GM18511 (cell line): ENCODE data around the gene ATN1.

Experiments used
- ATAC-seq: cut with Tn5 transposase; IDR thresholded peaks from one replicate; pipeline ENCODE4 v1.9.1; 2021; ENCODE audit warnings: mild to moderate bottlenecking, moderate library complexity; ENCODE audit not compliant: unreplicated experiment

The ATN1 gene

DNA sequence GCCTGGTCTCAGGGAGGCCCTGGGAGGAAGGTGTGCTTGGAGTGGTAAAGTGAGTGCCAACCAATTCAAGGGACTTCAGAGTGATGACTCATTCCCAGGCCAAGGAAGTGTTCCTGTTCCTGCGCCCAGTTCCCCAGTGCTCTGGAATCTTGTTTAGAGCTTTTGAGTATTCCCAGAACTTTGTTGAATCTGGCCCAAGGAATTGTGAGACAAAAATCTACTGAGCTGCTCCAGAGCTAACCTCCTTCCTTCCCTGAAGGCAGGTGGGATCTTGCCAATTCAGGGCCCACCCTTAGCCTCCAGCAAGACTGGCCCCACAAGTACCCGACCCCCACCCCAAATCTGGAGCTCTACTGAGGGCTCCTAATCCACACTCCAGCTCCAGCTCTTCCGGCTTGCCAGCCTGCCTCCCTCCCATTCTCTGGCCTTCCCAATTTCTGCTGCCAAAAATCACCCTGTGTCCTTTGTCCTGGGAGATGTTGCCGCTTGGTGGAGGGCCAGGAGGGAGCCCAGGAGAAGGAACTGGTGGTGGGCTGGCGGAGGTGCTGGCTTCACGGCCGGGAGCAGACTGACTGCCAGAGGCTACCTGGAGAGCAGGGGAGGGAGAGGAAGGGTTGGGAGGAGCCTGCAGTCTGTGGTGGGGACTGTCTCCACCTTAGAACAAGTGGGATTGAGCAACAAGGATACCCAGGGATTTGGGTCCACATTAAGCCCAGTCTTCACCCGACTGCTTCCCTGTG, 2.0 kb upstream of the ATN1 start:
- no peak for ATAC-seq

DNA sequence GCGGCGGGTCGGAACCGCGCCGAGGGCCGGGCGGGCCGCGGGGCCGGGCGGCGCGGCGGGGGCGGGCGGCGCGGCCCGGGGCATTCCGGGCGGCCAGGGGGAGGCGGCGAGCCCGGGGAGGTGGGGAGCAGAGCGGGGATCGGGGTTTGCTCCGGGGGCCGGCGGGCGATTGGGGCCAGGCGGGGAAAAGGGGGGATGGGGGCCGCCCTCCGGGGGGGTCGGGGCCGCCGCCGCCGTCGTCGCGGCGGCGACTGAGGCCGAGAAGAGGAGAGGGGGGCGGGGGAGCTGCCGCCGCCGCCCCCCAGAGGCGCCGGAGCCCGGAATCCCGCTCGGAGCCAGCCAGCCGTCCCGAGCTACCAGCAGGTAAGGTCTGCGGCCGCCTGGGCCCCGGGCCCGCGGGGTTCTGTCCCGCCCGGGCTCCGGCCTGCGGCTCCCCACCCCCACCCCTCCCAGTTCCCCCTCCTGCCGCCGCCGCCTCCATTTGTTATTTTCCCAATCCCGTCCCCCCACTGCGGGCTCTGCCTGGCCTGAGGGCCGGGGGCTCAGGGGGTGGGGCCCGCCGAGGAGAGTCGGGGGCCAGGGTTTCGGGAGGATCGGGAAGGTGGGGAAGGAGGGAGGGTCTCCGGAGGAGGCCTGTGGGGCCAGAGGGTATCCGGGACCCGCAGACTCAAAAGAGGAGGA, 403 bp downstream of the ATN1 start:
- no peak for ATAC-seq

DNA sequence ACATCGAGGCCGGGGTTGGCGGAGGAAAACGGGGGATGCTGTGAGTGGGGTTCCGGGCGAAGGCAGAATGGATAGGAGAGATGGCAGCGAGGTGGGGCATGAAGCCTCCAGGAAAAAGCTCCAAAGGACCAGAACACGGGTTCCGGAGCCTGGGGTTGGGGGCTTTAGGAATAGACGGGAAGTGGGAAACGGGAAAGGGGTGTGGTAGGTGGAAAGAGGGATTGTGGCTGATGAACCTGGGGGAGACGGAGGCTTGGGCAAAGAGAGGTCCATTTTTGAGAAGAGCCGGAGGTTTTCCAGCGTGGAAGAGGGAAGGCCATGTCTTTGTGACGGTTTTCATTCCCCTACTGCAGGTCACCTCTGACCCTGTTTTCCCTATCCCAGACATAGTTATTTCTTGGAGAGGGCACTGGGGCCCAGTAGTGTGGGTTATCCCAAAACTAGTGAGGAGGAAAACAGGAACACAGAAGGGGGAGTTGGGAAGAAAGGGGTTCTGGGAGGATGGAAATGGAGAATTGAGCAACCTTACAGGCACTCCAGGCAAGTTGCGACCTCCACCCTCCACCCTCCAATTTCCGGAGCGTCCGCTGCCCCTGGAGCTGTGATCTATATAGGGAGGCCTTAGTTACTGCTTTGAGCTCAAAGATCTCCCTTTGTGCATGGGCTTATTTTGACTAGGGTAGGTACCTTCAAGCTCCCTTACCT, 1.1 kb downstream of the ATN1 start:
- ATAC-seq, result no peak

DNA sequence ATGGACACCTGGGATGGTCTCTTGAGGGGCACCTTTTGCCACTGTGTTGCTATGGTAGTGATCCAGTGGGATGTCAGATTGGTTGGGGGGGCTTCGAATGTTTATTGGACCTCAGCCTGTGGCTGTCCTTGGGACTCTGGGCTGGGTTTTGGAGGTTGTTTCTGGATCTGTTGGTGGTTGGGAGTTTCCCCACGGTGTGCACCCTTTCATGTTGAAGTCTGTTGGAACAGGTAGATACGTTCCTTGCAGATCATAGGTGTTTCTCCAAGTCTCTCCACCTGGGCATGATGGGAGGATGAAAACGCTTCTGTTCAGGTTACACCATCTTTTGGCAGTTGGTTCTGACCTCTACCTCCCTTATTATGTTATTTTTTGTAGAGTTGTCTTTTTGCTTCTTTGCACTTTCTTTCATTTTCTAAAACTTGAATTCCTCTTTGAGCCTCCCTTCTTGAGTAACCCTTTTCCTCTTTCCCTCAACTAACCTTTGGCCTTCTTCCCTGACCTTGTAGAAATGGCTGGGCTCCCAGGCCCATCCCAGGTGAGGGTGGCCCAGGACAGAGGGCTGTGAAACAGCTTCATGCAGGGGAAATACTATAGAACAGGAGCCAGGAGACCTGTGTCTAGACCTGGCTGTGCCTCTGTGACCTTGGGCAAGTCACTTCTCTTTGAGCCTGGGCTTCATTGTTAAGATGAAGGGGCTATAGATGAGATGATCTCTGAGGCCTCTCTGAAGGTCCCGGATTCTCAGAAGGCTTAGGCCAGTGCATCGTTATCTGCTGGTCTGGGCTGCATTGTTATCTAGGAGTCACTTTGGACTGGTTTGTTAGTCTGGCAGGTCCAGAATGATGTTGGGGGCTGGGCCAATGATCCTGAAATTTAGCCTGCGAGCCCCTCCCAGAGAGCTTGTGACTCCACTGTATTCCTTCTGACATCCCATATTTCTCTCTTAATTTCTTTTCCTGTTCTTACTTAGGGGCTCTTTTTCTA, 2.0 kb downstream of the ATN1 start:
- no peak for ATAC-seq

DNA sequence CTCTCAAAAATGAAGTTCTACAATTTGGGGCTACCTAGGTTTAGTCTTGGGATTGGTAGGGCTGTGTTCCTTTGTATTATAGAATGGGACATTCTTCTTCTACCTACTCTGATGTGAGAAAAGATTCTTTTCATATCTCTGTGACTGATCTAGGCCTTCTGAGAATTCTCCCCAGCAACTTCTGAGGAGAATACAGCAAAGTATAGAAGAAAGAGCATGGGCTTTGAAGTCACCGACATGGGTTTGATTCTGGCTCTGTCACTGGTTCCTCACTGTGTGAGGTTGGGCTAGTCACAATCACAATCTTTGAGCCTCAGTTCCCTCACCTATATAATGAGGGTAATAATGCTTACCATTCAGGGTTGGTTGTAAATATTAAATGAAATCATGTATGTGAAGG, 5.0 kb downstream of the ATN1 start:
- no peak for ATAC-seq

DNA sequence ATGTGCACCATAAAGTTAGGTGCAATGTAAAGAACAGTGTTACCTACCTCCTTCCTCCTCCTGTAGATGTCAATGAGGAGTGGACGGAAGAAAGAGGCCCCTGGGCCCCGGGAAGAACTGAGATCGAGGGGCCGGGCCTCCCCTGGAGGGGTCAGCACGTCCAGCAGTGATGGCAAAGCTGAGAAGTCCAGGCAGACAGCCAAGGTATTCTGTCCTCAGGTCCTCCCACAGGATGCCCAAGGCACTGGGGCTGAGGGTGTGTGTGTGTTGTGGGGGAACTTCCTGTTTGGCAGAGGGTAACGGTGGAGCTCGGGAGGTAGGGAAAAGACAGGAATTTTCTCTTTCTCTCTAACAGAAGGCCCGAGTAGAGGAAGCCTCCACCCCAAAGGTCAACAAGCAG, 6.4 kb downstream of the ATN1 start:
- ATAC-seq, result no peak

DNA sequence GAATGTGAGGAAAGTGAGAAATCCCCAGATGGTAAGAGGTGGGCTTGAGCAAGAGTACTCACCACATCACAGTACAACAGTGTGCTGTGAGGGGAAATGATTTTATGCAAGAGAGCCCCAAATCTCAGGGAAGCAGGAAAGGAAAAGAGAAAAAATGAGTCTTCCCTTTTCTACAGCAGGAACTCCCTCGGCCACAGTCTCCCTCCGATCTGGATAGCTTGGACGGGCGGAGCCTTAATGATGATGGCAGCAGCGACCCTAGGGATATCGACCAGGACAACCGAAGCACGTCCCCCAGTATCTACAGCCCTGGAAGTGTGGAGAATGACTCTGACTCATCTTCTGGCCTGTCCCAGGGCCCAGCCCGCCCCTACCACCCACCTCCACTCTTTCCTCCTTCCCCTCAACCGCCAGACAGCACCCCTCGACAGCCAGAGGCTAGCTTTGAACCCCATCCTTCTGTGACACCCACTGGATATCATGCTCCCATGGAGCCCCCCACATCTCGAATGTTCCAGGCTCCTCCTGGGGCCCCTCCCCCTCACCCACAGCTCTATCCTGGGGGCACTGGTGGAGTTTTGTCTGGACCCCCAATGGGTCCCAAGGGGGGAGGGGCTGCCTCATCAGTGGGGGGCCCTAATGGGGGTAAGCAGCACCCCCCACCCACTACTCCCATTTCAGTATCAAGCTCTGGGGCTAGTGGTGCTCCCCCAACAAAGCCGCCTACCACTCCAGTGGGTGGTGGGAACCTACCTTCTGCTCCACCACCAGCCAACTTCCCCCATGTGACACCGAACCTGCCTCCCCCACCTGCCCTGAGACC, 7.8 kb downstream of the ATN1 start:
- no peak for ATAC-seq

DNA sequence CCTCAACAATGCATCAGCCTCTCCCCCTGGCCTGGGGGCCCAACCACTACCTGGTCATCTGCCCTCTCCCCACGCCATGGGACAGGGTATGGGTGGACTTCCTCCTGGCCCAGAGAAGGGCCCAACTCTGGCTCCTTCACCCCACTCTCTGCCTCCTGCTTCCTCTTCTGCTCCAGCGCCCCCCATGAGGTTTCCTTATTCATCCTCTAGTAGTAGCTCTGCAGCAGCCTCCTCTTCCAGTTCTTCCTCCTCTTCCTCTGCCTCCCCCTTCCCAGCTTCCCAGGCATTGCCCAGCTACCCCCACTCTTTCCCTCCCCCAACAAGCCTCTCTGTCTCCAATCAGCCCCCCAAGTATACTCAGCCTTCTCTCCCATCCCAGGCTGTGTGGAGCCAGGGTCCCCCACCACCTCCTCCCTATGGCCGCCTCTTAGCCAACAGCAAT, 8.5 kb downstream of the ATN1 start:
- no peak for ATAC-seq

DNA sequence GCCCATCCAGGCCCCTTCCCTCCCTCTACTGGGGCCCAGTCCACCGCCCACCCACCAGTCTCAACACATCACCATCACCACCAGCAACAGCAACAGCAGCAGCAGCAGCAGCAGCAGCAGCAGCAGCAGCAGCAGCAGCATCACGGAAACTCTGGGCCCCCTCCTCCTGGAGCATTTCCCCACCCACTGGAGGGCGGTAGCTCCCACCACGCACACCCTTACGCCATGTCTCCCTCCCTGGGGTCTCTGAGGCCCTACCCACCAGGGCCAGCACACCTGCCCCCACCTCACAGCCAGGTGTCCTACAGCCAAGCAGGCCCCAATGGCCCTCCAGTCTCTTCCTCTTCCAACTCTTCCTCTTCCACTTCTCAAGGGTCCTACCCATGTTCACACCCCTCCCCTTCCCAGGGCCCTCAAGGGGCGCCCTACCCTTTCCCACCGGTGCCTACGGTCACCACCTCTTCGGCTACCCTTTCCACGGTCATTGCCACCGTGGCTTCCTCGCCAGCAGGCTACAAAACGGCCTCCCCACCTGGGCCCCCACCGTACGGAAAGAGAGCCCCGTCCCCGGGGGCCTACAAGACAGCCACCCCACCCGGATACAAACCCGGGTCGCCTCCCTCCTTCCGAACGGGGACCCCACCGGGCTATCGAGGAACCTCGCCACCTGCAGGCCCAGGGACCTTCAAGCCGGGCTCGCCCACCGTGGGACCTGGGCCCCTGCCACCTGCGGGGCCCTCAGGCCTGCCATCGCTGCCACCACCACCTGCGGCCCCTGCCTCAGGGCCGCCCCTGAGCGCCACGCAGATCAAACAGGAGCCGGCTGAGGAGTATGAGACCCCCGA, 9.1 kb downstream of the ATN1 start:
- ATAC-seq, result peak; percentile 7

DNA sequence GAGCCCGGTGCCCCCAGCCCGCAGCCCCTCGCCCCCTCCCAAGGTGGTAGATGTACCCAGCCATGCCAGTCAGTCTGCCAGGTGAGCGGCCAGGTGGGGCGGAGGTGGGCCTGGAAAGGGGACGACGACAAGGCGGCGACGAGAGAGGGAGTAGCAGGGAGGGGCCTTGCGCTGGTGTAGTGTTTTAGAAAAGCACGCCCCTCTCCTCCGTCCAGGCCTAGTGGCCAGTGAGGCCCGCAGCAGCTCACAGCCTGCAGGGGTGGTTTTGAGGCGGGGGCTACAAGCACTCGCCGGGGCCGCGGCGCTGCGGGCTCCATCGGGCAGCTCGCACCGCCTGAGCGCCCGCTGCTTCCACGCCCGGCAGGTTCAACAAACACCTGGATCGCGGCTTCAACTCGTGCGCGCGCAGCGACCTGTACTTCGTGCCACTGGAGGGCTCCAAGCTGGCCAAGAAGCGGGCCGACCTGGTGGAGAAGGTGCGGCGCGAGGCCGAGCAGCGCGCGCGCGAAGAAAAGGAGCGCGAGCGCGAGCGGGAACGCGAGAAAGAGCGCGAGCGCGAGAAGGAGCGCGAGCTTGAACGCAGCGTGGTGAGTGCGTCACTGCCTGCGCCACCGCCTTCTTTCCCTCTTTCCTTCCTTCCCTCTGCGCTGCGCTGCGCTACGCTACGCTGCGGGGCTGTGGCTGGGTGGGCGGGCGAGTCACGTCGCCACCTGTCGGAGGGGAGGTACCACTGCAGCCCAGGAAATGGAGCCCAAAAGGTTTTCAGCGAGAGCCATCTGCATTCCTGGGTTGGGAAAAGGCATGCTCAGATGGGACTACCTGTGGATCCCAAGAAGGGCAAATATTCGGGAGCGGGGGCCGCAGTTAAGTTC, 10.0 kb downstream of the ATN1 start:
- ATAC-seq, result peak; percentile 91

DNA sequence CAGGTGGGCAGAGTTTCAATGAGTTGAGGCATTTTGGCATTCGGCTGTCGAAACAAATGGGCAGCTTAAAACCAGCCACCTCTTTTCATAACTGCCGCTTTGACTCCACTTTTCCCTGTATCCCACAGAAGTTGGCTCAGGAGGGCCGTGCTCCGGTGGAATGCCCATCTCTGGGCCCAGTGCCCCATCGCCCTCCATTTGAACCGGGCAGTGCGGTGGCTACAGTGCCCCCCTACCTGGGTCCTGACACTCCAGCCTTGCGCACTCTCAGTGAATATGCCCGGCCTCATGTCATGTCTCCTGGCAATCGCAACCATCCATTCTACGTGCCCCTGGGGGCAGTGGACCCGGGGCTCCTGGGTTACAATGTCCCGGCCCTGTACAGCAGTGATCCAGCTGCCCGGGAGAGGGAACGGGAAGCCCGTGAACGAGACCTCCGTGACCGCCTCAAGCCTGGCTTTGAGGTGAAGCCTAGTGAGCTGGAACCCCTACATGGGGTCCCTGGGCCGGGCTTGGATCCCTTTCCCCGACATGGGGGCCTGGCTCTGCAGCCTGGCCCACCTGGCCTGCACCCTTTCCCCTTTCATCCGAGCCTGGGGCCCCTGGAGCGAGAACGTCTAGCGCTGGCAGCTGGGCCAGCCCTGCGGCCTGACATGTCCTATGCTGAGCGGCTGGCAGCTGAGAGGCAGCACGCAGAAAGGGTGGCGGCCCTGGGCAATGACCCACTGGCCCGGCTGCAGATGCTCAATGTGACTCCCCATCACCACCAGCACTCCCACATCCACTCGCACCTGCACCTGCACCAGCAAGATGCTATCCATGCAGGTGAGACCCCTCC, 10.8 kb downstream of the ATN1 start:
- no peak for ATAC-seq

DNA sequence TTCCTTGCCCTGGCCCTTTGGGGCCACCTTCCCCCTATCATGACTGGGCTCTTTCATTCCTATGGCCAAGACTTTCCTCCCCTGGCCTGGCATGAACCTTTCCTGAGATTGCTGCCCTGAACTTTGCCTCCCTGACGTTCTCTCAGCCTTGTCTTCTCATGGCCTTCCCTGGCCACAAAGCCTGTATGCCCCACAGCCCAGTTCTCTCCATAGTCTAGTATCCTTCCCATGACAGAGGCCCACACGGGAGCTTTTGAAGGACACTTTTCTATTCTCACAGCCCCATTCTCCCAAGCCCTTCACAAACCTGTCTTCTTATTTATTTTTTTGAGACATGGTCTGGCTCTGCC, 11.4 kb downstream of the ATN1 start:
- ATAC-seq, result no peak

DNA sequence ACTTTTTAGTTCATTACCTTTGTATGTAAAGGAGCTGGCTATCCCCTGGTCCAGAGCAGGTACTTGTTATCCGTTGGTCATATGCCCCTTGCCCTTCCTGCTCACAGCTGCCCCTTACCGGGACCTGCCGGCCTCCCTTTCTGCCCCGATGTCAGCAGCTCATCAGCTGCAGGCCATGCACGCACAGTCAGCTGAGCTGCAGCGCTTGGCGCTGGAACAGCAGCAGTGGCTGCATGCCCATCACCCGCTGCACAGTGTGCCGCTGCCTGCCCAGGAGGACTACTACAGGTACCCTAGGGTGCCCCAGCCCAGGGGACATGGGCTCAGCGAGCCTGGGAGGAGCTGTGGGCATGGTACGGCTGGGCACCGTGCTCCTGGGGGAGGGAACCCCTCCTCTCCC, 13.5 kb downstream of the ATN1 start:
- no peak for ATAC-seq

DNA sequence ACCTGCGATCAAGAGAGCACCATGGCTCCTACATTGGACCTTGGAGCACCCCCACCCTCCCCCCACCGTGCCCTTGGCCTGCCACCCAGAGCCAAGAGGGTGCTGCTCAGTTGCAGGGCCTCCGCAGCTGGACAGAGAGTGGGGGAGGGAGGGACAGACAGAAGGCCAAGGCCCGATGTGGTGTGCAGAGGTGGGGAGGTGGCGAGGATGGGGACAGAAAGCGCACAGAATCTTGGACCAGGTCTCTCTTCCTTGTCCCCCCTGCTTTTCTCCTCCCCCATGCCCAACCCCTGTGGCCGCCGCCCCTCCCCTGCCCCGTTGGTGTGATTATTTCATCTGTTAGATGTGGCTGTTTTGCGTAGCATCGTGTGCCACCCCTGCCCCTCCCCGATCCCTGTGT, 14.0 kb downstream of the ATN1 start:
- no peak for ATAC-seq

DNA sequence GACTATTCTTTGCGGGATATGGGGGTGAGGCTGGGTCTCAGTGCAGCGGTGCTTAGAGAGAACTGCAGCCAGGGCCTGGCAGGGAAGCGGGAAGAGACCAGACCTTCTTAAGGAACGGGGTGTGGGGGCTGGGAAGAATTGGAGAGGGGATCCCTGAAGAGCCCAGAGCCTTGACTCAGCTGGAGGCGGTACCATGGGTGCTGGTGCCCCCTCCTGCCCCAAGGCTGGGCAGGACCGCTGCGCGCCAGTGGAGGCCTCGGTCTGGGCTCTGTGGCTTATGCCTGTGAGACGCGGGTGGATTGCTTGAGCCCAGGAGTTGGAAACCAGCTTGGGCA, 14.5 kb downstream of the ATN1 start:
- no peak for ATAC-seq

DNA sequence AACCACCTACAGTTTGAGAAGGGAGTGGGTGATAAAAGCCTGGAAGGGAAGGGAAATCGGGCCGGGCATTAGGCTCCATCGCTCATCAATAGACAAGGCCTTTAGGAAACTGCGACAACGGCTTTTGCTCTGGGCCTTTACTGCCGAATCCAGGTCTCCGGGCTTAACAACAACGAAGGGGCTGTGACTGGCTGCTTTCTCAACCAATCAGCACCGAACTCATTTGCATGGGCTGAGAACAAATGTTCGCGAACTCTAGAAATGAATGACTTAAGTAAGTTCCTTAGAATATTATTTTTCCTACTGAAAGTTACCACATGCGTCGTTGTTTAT, 15.6 kb downstream of the ATN1 start:
- peak; percentile 40 for ATAC-seq

DNA sequence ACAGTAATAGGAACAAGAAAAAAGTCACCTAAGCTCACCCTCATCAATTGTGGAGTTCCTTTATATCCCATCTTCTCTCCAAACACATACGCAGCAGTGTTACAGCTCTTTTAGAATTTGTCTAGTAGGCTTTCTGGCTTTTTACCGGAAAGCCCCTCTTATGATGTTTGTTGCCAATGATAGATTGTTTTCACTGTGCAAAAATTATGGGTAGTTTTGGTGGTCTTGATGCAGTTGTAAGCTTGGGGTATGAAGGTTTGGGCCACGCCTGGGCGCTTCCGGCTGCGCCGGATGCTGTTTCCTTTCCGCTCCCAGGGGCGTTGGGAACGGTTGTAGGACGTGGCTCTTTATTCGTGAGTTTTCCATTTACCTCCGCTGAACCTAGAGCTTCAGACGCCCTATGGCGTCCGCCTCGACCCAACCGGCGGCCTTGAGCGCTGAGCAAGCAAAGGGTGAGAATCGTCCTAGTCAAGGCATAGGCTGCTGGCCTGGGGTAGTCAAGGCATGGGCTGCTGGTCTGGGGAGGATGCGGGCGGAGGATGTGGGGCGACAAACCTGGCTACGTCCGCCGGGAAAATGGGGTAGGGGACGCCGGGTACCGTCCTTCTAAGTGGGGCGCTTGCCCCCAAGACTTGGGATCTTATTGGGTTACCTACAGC, 16.1 kb downstream of the ATN1 start, which contains the start of the genes C12orf57 and RNU7-1:
Gene C12orf57, plus strand, starts transcription at position 301 of the 659 bp plus-strand sequence. Its CDS starts 100 bp downstream, at position 401.
Gene RNU7-1, plus strand, starts transcription at position 95 of the 659 bp plus-strand sequence.
- peak; percentile 32 for ATAC-seq
